ENCODE data around the gene BACE2. TPM values are rescaled to one million over a fixed set of nuclear protein-coding genes. Genes with fewer than 3 reads are reported as not detected.

BACE2 gene
- polyA plus RNA-seq, 2 of the 4 experiments (the other 2 are of a cell fraction), result 15.2 to 26.0 TPM

DNA sequence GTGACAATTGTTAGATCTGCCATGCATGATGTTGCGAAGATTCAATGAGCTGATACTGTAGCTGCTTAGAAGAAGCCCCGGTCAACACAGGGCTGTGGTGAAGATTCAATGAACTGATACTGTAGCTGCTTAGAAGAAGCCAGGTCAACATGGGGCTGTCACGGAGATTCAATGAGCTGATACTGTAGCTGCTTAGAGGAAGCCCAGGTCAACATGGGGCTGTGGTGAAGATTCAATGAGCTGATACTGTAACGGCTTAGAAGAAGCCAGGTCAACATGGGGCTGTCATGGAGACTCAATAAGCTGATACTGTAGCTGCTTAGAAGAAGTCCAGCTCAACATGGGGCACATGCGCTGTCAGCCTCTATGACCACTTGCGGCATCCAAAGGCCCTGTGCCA, 18.8 kb upstream of the BACE2 start:
- 47% methylated on average over 6 of the region's 6 CpGs for WGBS (ENCODE audit: missing lambda C conversion rate)
- no peaks in the 10 kb centered on the region for H3K9me3 ChIP-seq
- no peak overlapping the region for H3K27ac ChIP-seq
- ChIA-PET POLR2A (no interaction called here), CTCF (interaction anchor here (1.1 to 1.7 kb wide), 3 partner anchors 11 to 18 kb away, joined by 3 to 8 read pairs (median 3); partner anchors contain the start of gene BACE2)
- no peak overlapping the region for H3K4me3 ChIP-seq
- no peaks in the 10 kb centered on the region for H3K4me1 ChIP-seq
- FAIRE-seq, result no peak
- H3K4me2 ChIP-seq, result no peak overlapping the region
- no peak for DNase-seq (ENCODE audit: low read depth in 1 of 2, low spot score in 1 of 2)
- no peak for ATAC-seq
- TF ChIP-seq, protein P1, sequence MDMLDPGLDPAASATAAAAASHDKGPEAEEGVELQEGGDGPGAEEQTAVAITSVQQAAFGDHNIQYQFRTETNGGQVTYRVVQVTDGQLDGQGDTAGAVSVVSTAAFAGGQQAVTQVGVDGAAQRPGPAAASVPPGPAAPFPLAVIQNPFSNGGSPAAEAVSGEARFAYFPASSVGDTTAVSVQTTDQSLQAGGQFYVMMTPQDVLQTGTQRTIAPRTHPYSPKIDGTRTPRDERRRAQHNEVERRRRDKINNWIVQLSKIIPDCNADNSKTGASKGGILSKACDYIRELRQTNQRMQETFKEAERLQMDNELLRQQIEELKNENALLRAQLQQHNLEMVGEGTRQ (IDR thresholded peaks at IDR 0.05), result no peak

DNA sequence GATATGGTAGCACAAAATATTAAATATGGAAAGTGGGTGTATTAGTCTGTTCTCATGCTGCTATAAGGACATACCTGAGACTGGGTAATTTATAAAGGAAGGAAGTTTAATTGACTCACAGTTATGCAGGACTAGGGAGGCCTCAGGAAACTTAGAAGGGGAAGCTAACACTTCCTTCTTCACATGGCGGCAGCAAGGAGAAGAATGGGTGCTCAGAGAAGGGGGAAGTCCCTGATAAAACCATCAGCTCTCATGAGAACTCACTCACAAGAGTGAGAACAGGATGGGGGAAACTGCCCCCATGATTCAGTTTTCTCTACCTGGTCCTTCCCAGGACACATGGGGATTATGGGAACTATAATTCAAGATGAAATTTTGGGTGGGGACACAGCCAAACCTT, 15.8 kb upstream of the BACE2 start:
- WGBS (ENCODE audit: missing lambda C conversion rate), result 63% methylated on average over 1 of the region's 1 CpG
- ATAC-seq, result no peak
- CTCF ChIA-PET, result no interaction called here
- Histone ChIP-seq H3K4me2 (no peak overlapping the region), H3K4me1 (no peaks in the 10 kb centered on the region), H3K27ac (no peak overlapping the region), H3K4me3 (no peak overlapping the region), H3K9me3 (no peaks in the 10 kb centered on the region)
- DNase-seq (ENCODE audit: low read depth in 1 of 2, low spot score in 1 of 2), result no peak
- POLR2A ChIA-PET, result no interaction called here
- TF ChIP-seq, protein P2, sequence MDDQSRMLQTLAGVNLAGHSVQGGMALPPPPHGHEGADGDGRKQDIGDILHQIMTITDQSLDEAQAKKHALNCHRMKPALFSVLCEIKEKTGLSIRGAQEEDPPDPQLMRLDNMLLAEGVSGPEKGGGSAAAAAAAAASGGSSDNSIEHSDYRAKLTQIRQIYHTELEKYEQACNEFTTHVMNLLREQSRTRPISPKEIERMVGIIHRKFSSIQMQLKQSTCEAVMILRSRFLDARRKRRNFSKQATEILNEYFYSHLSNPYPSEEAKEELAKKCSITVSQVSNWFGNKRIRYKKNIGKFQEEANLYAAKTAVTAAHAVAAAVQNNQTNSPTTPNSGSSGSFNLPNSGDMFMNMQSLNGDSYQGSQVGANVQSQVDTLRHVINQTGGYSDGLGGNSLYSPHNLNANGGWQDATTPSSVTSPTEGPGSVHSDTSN (IDR thresholded peaks at IDR 0.05), result no peak
- TF ChIP-seq BHLHE40 (IDR thresholded peaks at IDR 0.05; ENCODE audit: low read depth, low read length), result no peak
- TF ChIP-seq RARB (CRISPR knock-in tag; IDR thresholded peaks at IDR 0.05), result no peak
- no peak for TF ChIP-seq CEBPB (IDR thresholded peaks at IDR 0.05)
- TF ChIP-seq EHMT2 (IDR thresholded peaks at IDR 0.05; ENCODE audit: low read depth), result no peak
- TF ChIP-seq HEYL (CRISPR knock-in tag; IDR thresholded peaks at IDR 0.05), result no peak
- no peak for TF ChIP-seq ZC3H11A (IDR thresholded peaks at IDR 0.05)
- TF ChIP-seq TFCP2L1 (CRISPR knock-in tag; IDR thresholded peaks at IDR 0.05), result no peak
- TF ChIP-seq PHF8 (IDR thresholded peaks at IDR 0.05; ENCODE audit: borderline replicate concordance, low read depth), result no peak
- no peak for TF ChIP-seq MYC (IDR thresholded peaks at IDR 0.05; ENCODE audit: borderline replicate concordance, low read length)
- TF ChIP-seq CHD4 (IDR thresholded peaks at IDR 0.05; ENCODE audit: borderline replicate concordance), result no peak
- TF ChIP-seq SMC3 (IDR thresholded peaks at IDR 0.05), result no peak
- no peak for TF ChIP-seq POLR2AphosphoS2 (conservative IDR thresholded peaks at IDR 0.05; ENCODE audit: low read length)
- TF ChIP-seq ZSCAN20 (CRISPR knock-in tag; IDR thresholded peaks at IDR 0.05), result no peak
- no peak for TF ChIP-seq EHF (CRISPR knock-in tag; IDR thresholded peaks at IDR 0.05)
- TF ChIP-seq CHD2 (IDR thresholded peaks at IDR 0.05; ENCODE audit: low read length, partially characterized antibody), result no peak
- TF ChIP-seq NFE2L2 (conservative IDR thresholded peaks at IDR 0.05; ENCODE audit: low read length), result no peak
- FAIRE-seq, result no peak

DNA sequence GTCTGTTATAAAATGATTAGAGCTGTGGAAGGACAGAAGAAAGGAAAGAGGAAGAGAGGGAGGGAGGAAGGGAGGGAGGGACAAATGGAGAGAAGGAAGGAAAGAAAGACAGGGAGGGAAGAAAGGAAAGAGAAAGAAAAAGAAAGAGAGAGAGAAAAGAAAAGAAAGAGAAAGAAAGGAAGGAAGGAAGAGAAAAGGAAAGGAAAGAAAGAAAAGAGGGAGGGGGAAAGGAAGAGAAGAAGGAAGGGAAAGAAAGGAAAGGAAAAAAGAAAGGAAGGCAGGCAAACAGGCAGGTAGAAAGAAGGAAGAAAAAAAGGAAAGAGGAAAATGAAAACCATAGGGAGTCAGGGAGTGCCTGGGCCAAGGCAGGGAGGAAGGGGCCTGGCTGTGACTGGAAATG, 14.5 kb upstream of the BACE2 start:
- Histone ChIP-seq H3K4me3 (no peak overlapping the region), H3K27ac (no peak overlapping the region), H3K9me3 (peaks cover 6% of the 10 kb centered on the region; the same call in 2 of the 3 replicates), H3K4me2 (no peak overlapping the region), H3K4me1 (no peaks in the 10 kb centered on the region)
- no peak for DNase-seq (ENCODE audit: low read depth in 1 of 2, low spot score in 1 of 2)
- no peak for FAIRE-seq
- CTCF ChIA-PET, result interaction anchor here (0.6 to 0.8 kb wide), 2 partner anchors 19 to 1636 kb away, joined by 4 to 6 read pairs; no protein-coding TSS in a partner anchor
- no peak for ATAC-seq
- POLR2A ChIA-PET, result no interaction called here
- TF ChIP-seq, protein P3, sequence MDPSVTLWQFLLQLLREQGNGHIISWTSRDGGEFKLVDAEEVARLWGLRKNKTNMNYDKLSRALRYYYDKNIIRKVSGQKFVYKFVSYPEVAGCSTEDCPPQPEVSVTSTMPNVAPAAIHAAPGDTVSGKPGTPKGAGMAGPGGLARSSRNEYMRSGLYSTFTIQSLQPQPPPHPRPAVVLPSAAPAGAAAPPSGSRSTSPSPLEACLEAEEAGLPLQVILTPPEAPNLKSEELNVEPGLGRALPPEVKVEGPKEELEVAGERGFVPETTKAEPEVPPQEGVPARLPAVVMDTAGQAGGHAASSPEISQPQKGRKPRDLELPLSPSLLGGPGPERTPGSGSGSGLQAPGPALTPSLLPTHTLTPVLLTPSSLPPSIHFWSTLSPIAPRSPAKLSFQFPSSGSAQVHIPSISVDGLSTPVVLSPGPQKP (IDR thresholded peaks at IDR 0.05; ENCODE audit: low read depth, low read length), result no peak
- TF ChIP-seq MAFK (IDR thresholded peaks at IDR 0.05; ENCODE audit: partially characterized antibody) (no peak), JUNB (IDR thresholded peaks at IDR 0.05) (no peak), RARB (CRISPR knock-in tag; IDR thresholded peaks at IDR 0.05) (no peak), RNF2 (IDR thresholded peaks at IDR 0.05; ENCODE audit: borderline replicate concordance, low read depth) (no peak), KDM1A (IDR thresholded peaks at IDR 0.05; ENCODE audit: low read depth) (no peak), ZFP36 (IDR thresholded peaks at IDR 0.05; ENCODE audit: borderline replicate concordance, partially characterized antibody) (no peak), MAZ (IDR thresholded peaks at IDR 0.05; ENCODE audit: borderline replicate concordance, low read depth, low read length) (no peak), HOXB13 (CRISPR knock-in tag; IDR thresholded peaks at IDR 0.05; ENCODE audit: low read depth) (no peak), FOSL2 (IDR thresholded peaks at IDR 0.05) (no peak), FOSL2 (CRISPR knock-in tag; IDR thresholded peaks at IDR 0.05) (no peak), SMC3 (IDR thresholded peaks at IDR 0.05) (no peak), KDM5A (IDR thresholded peaks at IDR 0.05) (no peak), CBX2 (IDR thresholded peaks at IDR 0.05; ENCODE audit: borderline replicate concordance, low read depth) (no peak), HDAC2 (IDR thresholded peaks at IDR 0.05) (no peak), MYC (IDR thresholded peaks at IDR 0.05; ENCODE audit: borderline replicate concordance, low read length) (no peak), NR3C1 (IDR thresholded peaks at IDR 0.05) (no peak), POLR2AphosphoS2 (conservative IDR thresholded peaks at IDR 0.05; ENCODE audit: low read length) (no peak)
- TF ChIP-seq, protein P4, sequence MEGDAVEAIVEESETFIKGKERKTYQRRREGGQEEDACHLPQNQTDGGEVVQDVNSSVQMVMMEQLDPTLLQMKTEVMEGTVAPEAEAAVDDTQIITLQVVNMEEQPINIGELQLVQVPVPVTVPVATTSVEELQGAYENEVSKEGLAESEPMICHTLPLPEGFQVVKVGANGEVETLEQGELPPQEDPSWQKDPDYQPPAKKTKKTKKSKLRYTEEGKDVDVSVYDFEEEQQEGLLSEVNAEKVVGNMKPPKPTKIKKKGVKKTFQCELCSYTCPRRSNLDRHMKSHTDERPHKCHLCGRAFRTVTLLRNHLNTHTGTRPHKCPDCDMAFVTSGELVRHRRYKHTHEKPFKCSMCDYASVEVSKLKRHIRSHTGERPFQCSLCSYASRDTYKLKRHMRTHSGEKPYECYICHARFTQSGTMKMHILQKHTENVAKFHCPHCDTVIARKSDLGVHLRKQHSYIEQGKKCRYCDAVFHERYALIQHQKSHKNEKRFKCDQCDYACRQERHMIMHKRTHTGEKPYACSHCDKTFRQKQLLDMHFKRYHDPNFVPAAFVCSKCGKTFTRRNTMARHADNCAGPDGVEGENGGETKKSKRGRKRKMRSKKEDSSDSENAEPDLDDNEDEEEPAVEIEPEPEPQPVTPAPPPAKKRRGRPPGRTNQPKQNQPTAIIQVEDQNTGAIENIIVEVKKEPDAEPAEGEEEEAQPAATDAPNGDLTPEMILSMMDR (IDR thresholded peaks at IDR 0.05), result no peak
- TF ChIP-seq, protein P5, sequence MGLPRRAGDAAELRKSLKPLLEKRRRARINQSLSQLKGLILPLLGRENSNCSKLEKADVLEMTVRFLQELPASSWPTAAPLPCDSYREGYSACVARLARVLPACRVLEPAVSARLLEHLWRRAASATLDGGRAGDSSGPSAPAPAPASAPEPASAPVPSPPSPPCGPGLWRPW (IDR thresholded peaks at IDR 0.05), result no peak
